ENCODE data around the gene ADAP1.

DNA sequence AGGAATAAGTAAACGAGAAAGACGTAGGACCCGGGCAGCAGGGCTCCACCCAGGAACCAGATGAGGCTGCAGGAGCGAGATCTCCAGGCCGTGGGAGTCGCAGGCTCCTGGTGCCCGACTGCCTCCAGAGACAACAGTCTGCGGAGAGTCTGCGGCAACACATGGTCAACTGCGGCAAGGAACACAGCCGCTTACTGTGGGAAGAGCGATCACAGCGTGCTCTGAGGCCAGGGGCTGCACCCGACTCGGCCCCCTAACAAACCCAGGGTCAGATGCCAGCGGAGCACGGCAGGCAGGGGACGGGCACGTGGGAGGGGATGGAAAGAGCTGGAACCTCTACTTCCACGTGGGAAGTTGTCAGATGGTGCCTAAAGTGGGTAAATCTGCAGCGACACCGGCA, 51.5 kb downstream of the ADAP1 start:
- TF ChIP-seq CTCF (IDR thresholded peaks at IDR 0.05) (no peak), POLR2A (IDR thresholded peaks at IDR 0.05) (no peak)
